Activated CD4-positive, alpha-beta T cell treated with anti-CD3 and anti-CD28 coated beads, Interleukin-2, Interleukin-4, amounts not matched to agents 100 ng/mL and 50 ng/mL, durations not matched to agents 16 hours and 8 hours (primary cell): ENCODE measurements around the gene EPS8.
"Not testable (repeated sequence)": the region's sequence is repeated elsewhere in the genome, so short reads cannot be mapped to it uniquely, and the experiment has no call there.

Experiments
- DNase-seq: peaks from one replicate; pipeline ENCODE4 v3.0.0-alpha.2; 2020; ENCODE audit warnings: low spot score

The EPS8 gene

GRCh38 chr12:15797818-15798217, 8.6 kb upstream of the EPS8 start:
- DNase-seq = no peak

DNA sequence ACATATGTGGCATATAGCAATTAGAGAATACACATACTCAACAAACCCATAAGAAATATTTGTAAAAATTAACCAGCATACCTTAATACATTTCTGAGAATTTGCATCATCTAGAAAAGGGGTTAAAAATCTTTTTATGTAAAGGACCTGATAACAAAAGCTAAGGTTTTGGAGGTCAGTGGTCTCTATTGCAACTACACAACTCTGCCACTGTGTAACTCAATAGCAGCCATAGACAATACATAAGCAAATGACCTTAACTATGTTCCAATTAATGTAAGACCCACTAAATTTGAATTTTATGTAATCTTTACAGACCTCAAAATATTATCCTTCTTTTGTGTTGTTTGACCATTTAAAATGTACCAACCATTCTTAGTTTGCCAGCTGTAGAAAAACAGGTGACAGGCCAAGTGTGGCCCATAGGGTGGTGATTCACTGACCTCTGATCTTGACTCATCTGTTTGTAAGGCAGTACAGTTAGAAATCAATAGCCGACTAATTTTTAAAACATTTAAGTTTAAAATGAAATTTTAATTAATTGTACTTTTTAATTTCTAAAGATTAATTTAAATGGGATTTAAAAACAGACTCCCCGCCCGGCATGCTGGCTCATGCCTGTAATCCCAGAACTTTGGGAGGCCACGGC, 7.4 kb upstream of the EPS8 start:
- DNase-seq = no peak

GRCh38 chr12:15794836-15795235, 5.6 kb upstream of the EPS8 start:
- DNase-seq = no peak

- DNase-seq = no peak
These were observed 5.0 kb upstream of the EPS8 start for GRCh38 chr12:15794196-15794595.

DNA sequence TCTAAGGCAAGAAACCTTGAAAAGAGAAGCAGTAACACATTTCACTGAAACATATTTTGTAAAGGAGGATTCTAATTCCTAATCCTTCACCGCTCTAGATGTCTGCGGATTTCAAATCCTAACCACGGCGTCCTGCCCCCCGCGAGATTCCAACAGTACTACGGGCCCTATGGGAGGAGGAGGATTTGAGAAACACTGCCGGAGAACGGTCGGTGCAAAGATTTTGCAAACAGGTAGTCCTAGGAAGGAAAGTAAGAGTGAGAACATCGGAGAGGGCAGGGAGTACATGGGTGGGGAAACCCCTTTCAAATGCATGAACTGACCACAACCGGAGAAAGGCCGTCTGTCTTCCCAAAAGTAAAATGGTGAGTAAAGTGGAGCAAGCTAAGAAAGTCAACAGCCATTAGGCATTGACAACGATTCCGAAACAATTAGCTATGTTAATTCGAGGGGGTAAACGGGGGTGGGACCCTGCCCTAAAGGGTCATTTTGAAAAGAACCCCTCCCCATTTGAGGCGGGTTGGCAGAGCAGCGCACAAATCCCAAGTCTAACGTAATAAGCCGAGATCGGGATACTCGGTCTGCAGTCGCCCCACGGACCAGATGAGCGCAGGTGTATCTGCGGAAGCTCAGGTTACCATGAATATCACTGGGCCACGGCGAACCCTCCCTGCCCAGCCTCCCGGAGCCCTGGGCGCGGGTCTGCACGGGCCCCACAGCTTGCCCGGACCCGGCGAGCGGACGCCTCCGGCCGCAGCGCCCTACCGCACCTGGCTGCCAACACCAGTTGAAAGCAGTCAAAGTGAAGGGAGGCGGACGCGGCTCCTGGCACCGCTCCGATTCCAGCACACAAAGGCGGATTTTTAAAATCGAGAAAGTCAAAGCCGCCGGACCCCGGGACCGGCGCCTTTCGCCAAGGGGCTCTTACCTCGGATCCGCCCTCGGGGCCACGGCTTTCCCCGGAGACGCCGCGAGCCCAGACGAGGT, 662 bp downstream of the EPS8 start:
- peak; percentile 5 for DNase-seq

DNA sequence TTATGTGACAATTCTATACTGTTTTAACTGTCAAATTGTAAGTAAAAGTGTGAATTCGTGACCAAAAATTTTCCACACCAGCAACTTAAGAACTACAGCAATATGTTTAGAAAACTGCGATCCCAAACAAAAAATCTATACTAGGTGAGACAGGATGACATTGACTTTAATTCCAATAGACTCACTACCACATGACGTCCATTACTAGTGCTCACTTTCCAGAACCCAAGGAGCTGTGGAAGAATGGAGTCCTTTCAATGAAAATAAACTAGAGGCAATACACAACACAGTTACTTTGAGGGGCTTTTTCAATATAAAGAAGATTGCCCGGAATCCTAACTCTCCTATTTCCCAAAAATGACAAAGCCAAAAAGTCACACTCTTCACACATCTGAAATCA, 1.4 kb downstream of the EPS8 start:
- DNase-seq = no peak

DNA sequence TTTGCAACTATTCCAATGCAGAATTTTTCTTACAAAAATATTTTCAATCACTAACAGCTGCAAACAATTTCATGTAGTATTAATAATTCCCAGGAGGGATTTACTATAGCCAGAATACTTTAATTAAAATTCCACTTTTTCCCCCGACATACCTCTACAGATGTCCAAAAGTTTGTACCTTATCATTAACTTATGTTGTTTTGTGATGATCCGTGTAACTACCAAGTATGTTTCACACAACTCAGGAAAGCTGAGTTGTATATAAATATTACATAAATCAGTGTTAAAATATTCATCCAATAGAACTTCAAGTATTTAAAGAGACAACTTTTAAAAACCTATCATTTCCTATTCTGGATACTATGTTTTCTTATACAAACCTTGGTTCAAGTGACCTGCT, 2.4 kb downstream of the EPS8 start:
- no peak for DNase-seq

- no peak for DNase-seq
These were observed 5.9 kb downstream of the EPS8 start for GRCh38 chr12:15783288-15783687.

GRCh38 chr12:15782667-15783066, 6.5 kb downstream of the EPS8 start:
- no peak for DNase-seq

GRCh38 chr12:15779925-15780324, 9.3 kb downstream of the EPS8 start:
- no peak for DNase-seq

DNA sequence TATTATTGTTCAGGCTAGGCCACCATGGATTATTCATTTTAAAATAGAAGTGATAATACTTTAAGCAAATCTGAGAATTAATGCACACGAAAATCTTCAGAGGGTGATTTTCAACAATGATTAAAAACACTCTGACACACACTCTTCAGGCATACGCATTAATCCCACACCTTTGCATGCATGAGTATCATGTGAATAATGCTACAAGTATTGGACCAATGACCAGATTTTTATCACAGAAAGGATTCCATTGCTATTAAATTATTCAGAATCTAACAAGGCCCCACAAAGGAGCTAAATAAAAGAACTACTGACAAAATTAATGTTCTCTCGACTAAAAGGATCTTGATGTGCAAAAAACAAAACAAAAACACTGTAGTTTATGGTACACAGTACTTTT, 11.1 kb downstream of the EPS8 start:
- no peak for DNase-seq

DNA sequence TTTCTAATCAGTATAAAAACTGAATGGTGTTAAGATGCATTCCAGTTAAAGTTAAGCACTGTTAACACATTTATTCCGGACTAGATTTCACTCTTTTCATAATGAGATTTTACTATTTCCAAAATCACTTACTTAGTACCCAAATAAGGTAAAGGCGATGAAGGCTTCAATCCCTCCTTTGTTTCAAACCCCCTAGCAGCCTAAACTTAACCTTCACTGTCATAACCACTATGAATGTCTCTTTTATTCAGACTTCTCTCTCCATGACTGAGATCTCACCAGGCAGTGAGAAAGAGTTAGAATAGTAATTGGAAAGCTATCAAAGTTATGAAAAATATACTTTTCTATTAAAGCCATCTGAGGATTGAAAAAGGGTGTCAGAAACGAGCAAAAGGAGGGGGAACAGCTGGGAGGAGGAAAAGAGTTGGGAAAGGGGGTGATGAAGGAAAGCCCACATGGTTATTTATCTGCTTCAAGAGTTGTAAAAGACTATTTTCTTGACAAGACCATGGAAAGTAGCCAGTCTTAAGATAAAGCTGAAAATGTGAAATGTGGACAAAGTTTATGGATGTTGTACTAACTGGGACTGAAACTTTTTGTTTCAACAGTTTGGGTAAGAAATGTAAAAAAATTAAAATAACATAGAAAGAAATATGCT, 11.7 kb downstream of the EPS8 start:
- no peak for DNase-seq

- no peak for DNase-seq
These were observed 12.7 kb downstream of the EPS8 start for GRCh38 chr12:15776532-15776931.

GRCh38 chr12:15774819-15775218, 14.4 kb downstream of the EPS8 start:
- no peak for DNase-seq

DNA sequence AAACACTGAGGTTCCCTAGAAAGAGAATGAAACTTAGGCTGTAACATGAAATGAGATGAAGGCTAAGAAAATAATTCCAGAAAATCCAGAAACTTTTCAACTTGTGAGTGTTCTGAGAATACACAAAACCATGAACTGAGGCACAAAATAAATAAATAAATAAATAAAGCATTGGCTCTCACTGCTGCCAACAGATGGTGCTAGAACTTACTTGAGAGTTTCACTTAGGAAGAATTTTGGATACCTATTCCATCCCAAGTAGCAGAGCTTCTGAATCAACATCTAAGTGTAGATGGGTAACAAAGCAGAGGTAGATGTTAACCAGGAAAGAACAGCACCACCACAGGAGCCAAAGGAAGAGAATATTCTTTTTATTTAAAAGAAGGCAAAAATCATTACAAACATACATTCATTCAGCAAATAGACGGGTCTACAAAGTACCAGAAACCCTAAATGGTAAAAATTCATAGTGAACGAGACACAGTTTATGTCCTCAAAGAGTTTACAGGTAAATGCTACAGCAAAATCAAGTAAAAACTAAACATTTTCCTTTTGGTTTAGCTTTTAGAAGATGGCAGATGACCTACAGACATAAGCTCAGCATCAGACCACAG, 16.7 kb downstream of the EPS8 start:
- peak; percentile 4 for DNase-seq

- no peak for DNase-seq
These were observed 18.6 kb downstream of the EPS8 start for GRCh38 chr12:15770581-15770980.

- no peak for DNase-seq
These were observed 19.2 kb downstream of the EPS8 start for GRCh38 chr12:15770021-15770420.

DNA sequence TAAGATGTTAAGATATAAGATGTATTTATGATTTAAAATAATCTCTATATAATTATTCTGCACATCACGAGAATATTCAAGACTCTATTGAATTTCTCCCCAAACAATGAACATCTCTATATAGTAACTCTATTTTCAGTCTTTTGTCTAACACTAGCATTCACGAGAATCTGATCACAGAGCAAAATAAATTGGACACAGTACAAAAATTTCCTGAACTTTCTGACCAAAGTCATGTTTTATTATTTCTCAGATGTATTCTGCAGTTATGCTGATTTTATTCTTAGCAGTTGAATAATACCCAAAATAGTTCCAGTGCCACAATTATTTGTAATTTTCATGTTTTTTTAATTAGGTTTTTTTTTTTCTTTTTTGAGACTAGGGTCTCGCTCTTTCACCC, 19.6 kb downstream of the EPS8 start:
- DNase-seq = no peak

GRCh38 chr12:15767301-15767700, 21.9 kb downstream of the EPS8 start:
- no peak for DNase-seq

- DNase-seq = no peak
These were observed 25.9 kb downstream of the EPS8 start for GRCh38 chr12:15763328-15763727.

DNA sequence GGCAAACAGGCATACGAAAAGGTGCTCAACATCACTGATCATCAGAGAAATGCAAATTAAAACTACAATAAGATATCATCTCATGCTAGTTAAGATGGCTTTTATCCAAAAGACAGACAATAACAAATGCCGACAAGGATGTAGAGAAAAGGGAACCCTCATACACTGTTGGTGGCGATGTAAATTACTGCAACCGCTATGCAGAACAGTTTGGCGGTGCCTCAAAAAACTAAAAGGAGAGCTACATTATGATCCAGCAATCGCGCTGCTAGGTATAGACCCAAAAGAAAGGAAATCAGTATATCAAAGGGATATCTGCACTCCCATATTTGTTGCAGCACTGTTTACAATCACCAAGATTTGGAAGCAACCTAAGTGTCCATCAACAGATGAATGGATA, 27.0 kb downstream of the EPS8 start:
- DNase-seq = not testable (repeated sequence)

GRCh38 chr12:15757553-15758255, 31.5 kb downstream of the EPS8 start:
- no peak for DNase-seq
